Esophagus (tissue), 2 donors: ENCODE results near the gene VASN. TPM values are rescaled to one million over a fixed set of nuclear protein-coding genes. Genes with fewer than 3 reads are reported as not detected.

ENCODE experiments used
- H3K27ac ChIP-seq, 2 donors: one replicate each; pipeline ENCODE4 v1.5.1; 2013; ENCODE audit warnings: low read depth in 2 of 2, mild to moderate bottlenecking in 2 of 2, inconsistent platforms in 1 of 2, low read length in 1 of 2, moderate library complexity in 1 of 2
- H3K27me3 ChIP-seq, 2 donors: one replicate each; pipeline ENCODE4 v1.6.1; 2013; ENCODE audit warnings: low read length in 2 of 2, control low read depth in 1 of 2, mild to moderate bottlenecking in 1 of 2; ENCODE audit not compliant: insufficient read depth in 2 of 2, control insufficient read depth in 1 of 2
- H3K36me3 ChIP-seq, 2 donors: one replicate each; pipeline ENCODE4 v1.6.1; 2013; ENCODE audit warnings: low read length in 1 of 2; ENCODE audit not compliant: control insufficient read depth in 2 of 2, insufficient read depth in 2 of 2
- H3K4me1 ChIP-seq, 2 donors: one replicate each; pipeline ENCODE4 v1.6.1; 2013; ENCODE audit warnings: low read length in 1 of 2; ENCODE audit not compliant: control insufficient read depth in 2 of 2, insufficient read depth in 2 of 2
- H3K4me3 ChIP-seq, 2 donors: one replicate each; pipeline ENCODE4 v1.5.1; 2013; ENCODE audit warnings: low read length in 2 of 2, mild to moderate bottlenecking in 2 of 2, low read depth in 1 of 2, moderate library complexity in 1 of 2
- H3K9me3 ChIP-seq, 2 donors: one replicate each; pipeline ENCODE4 v1.6.1; 2013; ENCODE audit warnings: mild to moderate bottlenecking in 2 of 2, low read depth in 1 of 2, low read length in 1 of 2, moderate library complexity in 1 of 2; ENCODE audit not compliant: control insufficient read depth in 2 of 2, insufficient read depth in 1 of 2
- WGBS, 2 donors: extraction: QIAGEN DNeasy Blood & Tissue Kit; methylation state at CpG; one replicate each; pipeline ENCODE4 v1.1.7; 2013; 5-methylcytosine and 5-hydroxymethylcytosine counted together
- polyA plus RNA-seq, 2 donors: library from polyadenylated mRNA; stranded (reverse); fragments of 200-250 nt; gene quantifications; one replicate each; pipeline ENCODE4 v1.2.3, GENCODE V29; 2013
- donor health status: healthy with polysubstance abuse.
- donor health status: Bipolar disorder and iron deficiency.

Gene VASN
- polyA plus RNA-seq, 2 donors: 25.5 to 32.7 TPM

DNA sequence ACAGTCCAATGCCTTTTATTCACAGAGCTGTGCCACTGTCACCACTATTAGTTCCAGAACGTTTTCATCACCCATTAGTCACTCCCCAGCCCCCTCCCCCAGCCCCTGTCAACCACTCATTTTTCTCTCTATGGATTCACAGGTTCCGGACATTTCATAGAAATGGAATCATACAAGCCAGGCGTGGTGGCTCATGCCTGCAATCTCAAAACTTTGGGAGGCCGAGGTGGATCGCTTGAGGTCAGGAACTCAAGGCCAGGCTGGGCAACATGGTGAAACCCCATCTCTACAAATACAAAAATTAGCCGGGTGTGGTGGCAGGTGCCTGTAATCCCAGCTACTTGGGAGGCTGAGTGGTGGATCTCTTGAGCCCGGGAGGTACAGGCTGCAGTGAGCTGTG, 19.8 kb upstream of the VASN start:
- Histone ChIP-seq H3K4me3 (no peak overlapping the region), H3K4me1 (peaks cover 3 to 4% of the 10 kb centered on the region in 2 donors), H3K27me3 (no peaks in the 10 kb centered on the region), H3K36me3 (peaks cover 0 to 8% of the 10 kb centered on the region in 2 donors), H3K27ac (no peak overlapping the region), H3K9me3 (no peaks in the 10 kb centered on the region)
- 77 to 79% methylated on average over 7 of the region's 7 CpGs for WGBS, 2 donors

DNA sequence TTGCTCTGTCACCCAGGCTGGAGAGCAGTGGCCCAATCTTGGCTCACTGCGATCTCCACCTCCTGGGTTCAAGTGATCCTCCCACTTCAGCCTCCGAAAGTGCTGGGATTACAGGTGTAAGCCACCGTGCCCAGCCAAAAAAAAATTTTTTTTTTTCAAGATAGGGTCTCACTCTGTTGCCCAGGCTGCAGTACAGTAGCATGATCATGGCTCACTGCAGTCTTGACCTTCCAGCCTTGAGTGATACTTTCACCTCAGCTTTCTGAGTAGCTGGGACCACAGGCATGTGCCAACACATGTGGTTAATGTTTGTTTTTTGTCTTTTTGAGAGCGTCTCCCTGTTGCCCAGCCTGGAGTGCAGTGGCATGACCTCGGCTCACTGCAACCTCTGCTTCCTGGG, 18.8 kb upstream of the VASN start:
- H3K4me3 ChIP-seq: no peak overlapping the region
- H3K4me1 ChIP-seq: peaks cover 0 to 4% of the 10 kb centered on the region in 2 donors
- WGBS, 2 donors: 87 to 90% methylated on average over 5 of the region's 5 CpGs

DNA sequence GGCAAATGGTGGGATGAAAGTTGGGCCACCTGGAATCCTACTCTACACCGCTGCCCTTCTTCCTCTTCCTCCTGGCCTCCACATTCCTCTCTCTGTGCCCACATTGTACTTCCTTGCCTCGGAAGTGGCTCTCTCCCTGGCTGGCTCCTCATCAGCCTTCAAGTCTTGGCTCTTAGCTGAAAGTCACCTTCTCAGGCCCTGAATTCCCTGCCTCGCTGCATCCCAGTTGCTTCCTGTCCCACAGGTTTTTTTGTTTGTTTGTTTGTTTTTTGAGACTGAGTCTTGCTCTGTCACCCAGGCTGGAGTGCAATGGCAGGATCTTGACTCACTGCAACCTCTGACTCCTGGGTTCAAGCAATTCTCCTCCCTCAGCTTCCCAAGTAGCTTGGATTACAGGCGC, 18.0 kb upstream of the VASN start:
- Histone ChIP-seq H3K9me3 (no peaks in the 10 kb centered on the region), H3K4me1 (peaks cover 0 to 4% of the 10 kb centered on the region in 2 donors), H3K27ac (no peak overlapping the region), H3K27me3 (no peaks in the 10 kb centered on the region), H3K4me3 (no peak overlapping the region), H3K36me3 (peaks cover 0 to 8% of the 10 kb centered on the region in 2 donors)
- WGBS, 2 donors: 86 to 94% methylated on average over 4 of the region's 4 CpGs

More for the DNA sequence above, 18.8 kb upstream of the VASN start:
- H3K27me3 ChIP-seq: no peaks in the 10 kb centered on the region
- peaks cover 0 to 5% of the 10 kb centered on the region in 2 donors for H3K36me3 ChIP-seq
- H3K9me3 ChIP-seq: no peaks in the 10 kb centered on the region
- no peak overlapping the region for H3K27ac ChIP-seq

DNA sequence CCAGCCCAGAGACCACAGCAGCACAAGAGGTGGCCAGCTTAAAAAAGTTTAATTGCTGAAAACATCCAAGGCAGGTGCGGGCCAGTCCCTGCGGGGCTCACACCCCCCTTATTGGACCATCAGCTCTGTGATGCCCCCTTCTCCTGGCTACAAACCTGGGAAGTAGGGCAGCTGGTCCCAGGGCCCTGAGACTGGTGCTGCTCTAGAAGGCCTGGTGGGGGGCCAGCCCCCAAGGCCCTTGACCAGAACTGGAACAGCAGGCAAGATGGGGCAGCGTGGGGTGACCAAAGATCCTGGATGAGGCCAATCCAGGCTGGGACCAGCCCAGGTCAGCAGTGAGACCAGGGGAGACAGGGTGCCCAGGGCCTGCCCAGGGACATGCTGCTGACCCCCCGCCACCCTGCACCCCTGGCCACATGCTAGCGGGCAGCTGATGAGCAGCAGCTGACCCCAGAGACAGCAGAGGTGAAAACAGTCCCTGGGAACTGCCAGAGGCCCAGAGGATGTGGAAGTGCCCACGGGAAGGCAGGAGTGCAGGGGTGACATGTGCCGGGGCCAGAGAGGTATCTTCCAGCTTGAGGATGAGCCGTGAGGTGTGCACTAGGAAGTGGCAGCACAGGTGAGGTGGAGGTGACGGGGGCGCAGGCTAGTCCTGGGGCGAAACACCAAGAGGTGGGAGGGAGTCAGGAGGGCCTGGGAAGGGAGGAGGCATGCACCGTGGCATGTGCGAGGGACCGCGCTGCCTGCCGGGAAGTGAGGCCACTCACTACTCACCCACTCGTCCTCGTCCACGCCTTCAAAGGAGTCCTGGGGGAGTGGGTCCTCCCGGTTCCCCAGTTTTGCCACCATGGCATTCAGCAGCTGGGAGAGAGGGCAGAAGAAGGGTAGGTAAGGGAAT, 16.9 kb upstream of the VASN start:
- H3K4me3 ChIP-seq: no peak overlapping the region

DNA sequence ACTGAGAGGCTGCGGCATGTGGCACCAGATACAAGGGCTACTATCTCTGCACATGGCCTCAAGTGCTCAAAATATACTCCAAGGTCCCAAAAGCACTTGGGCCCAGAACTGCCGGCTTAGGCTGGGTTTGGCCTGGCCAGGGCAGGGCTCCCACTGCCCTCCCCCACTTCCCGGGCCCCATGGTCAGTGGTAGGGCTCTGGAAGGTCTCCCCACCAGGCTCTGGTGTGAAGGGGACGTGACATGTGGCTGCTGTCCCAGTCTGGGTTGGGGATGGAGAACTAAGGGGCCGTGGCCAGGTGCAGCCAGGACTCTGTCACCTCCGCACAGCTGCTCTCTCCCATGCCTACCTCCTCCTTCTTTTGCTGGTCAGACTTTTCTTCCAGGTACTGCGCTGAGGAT, 14.8 kb upstream of the VASN start:
- Histone ChIP-seq H3K36me3 (peaks cover 0 to 23% of the 10 kb centered on the region in 2 donors), H3K27me3 (no peaks in the 10 kb centered on the region), H3K4me1 (peaks cover 2 to 3% of the 10 kb centered on the region in 2 donors), H3K4me3 (no peak overlapping the region), H3K9me3 (no peaks in the 10 kb centered on the region), H3K27ac (no peak overlapping the region)
- 95 to 96% methylated on average over 7 of the region's 7 CpGs for WGBS, 2 donors

More for the DNA sequence above, 16.9 kb upstream of the VASN start:
- Histone ChIP-seq H3K27me3 (no peaks in the 10 kb centered on the region), H3K9me3 (no peaks in the 10 kb centered on the region), H3K36me3 (peaks cover 0 to 8% of the 10 kb centered on the region in 2 donors), H3K4me1 (peaks cover 0 to 4% of the 10 kb centered on the region in 2 donors), H3K27ac (no peak overlapping the region)
- 92 to 94% methylated on average over 20 of the region's 20 CpGs for WGBS, 2 donors

DNA sequence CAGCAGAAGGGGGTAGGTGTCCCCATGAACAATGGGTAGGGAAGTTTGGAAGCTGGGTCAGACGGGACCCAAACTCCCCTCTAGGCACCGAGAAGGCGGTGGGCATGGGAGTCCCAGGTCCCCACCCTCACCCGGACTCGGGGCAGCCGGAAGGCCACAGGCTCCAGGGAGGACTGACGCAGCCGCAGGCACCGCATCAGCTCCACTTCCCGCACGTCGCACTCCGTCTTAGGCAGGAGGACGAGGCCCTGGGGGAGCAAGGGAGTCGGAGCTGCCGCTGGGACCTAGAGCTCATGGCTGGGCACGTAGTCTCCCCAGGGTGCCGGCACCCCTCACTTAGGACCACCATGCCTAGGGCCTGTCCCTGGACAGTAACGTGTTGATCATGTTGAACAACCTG, 13.4 kb upstream of the VASN start:
- H3K4me3 ChIP-seq: no peak overlapping the region
- H3K4me1 ChIP-seq: peaks cover 3 to 6% of the 10 kb centered on the region in 2 donors
- no peaks in the 10 kb centered on the region for H3K27me3 ChIP-seq
- H3K36me3 ChIP-seq: peaks cover 0 to 29% of the 10 kb centered on the region in 2 donors
- H3K27ac ChIP-seq: no peak overlapping the region
- H3K9me3 ChIP-seq: no peaks in the 10 kb centered on the region
- 94 to 96% methylated on average over 19 of the region's 19 CpGs for WGBS, 2 donors

DNA sequence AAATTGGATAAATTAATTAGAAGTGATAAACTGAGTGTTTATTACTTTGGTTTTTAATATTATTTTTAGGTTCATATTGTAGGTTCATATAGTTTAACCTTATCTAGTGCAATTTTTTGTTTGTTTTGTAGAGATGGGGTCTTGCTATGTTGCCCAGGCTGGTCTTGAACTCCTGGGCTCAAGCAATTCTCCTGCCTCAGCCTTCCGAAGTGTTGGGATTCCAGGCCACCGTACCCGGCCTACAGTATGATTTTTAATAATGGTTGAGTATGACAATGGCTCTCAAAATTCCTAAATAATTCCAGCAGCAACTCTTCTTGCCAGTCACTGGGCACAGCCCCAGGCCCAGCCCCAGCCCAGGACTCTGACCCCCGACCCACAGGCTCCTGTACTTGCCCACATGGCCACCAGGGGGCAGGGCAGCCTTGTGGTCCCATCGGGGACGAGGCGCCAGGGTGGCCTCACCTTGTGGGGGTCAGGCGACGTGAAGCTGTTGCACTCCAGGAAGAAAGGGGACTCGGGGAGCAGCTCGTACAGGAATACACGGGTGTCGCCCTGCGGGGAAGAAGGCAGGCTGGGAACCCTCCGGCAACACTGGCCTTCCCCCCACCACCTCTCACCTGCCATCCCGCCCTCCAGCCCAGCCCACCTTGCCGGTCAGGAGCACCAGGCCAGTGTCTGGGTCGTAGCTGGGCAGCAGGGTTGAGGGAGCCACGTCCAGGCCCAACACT, 12.7 kb upstream of the VASN start:
- WGBS, 2 donors: 46 to 50% methylated on average over 18 to 19 of the region's 19 CpGs
- H3K36me3 ChIP-seq: peaks cover 0 to 29% of the 10 kb centered on the region in 2 donors
- H3K27ac ChIP-seq: no peak overlapping the region

DNA sequence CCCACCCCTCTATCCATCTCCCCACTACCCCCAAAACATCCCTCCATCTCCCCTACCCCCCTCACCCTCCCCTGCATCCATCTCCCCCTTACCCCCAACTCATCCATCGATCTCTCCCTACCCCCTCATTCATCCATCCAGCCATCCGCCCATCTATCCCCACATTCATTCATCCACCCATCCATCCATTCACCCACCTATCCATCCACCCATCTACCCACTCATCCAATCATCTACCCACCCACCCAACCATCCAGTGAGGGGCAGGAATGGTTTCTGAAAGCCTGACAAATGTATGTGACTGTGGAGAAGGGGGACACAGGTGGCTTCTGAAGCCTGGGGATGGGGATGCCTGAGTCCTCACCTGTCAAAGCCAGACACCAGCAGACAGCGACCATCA, 11.7 kb upstream of the VASN start:
- WGBS, 2 donors: 96% methylated on average over 3 of the region's 3 CpGs
- no peaks in the 10 kb centered on the region for H3K27me3 ChIP-seq
- no peaks in the 10 kb centered on the region for H3K9me3 ChIP-seq
- no peak overlapping the region for H3K27ac ChIP-seq
- peaks cover 0 to 34% of the 10 kb centered on the region in 2 donors for H3K36me3 ChIP-seq
- no peak overlapping the region for H3K4me3 ChIP-seq
- peaks cover 3 to 6% of the 10 kb centered on the region in 2 donors for H3K4me1 ChIP-seq

More for the DNA sequence above, 12.7 kb upstream of the VASN start:
- Histone ChIP-seq H3K9me3 (no peaks in the 10 kb centered on the region), H3K27me3 (no peaks in the 10 kb centered on the region), H3K4me3 (no peak overlapping the region), H3K4me1 (peaks cover 3 to 6% of the 10 kb centered on the region in 2 donors)

DNA sequence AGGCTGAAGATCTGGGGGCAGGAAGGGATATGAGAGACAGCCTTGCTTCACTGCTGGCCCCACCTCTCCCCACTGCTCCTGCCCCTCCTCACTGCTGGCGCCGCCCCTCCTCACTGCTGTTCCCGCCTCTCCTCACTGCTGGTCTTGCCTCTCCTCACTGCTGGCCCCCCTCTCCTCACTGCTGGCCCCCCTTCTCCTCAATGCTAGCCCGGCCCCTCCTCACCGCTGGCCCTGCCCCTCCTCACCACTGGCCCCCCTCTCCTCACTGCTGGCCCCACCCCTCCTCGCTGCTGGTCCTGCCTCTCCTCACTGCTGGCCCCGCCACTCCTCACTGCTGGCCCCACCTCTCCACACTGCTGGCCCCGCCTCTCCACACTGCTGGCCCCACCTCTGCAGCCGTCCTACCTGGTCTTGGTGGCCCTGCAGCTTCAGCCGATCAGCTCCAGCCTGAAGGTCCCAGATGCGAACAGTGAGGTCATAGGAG, 11.1 kb upstream of the VASN start:
- H3K9me3 ChIP-seq: no peaks in the 10 kb centered on the region
- no peak overlapping the region for H3K27ac ChIP-seq
- H3K36me3 ChIP-seq: peaks cover 0 to 36% of the 10 kb centered on the region in 2 donors
- WGBS, 2 donors: 85 to 89% methylated on average over 7 to 11 of the region's 11 CpGs
- no peaks in the 10 kb centered on the region for H3K27me3 ChIP-seq
- H3K4me3 ChIP-seq: no peak overlapping the region
- H3K4me1 ChIP-seq: peaks cover 3 to 6% of the 10 kb centered on the region in 2 donors
